Measurements from ENCODE around the gene MEIS2. TPM values are rescaled to one million over a fixed set of nuclear protein-coding genes. Genes with fewer than 3 reads are reported as not detected.

MEIS2 gene
- total and polyA plus RNA-seq, 2 of the 13 experiments (the other 11 are each of a cell fraction or from before 2014, with no cell fraction given), result 10.7 to 12.4 TPM

GRCh38 chr15:36904715-36905114 lies 195.6 kb downstream of the MEIS2 start:
- no peak overlapping the region for H3K27ac ChIP-seq (ENCODE audit: extremely low read length, insufficient read depth, low read length)
- no peaks in the 10 kb centered on the region for H3K9me3 ChIP-seq (ENCODE audit: low read length)
- FAIRE-seq (no peak), ATAC-seq (no peak), DNase-seq (ENCODE audit: low spot score) (no peak)
- no peak overlapping the region for H3K4me2 ChIP-seq (ENCODE audit: low read depth, low read length)
- peaks cover 25% of the 10 kb centered on the region for H3K4me1 ChIP-seq (ENCODE audit: insufficient read depth, low read length)
- no peak overlapping the region for H3K9ac ChIP-seq (ENCODE audit: insufficient read depth, low read depth, low read length)
- ChIA-PET CTCF (ENCODE audit: low intra/inter-chr PET ratio, low total read pairs) (no interaction called here), POLR2A (no interaction called here)
- in situ Hi-C loops (cut with HindIII; ENCODE audit: extremely low pct_ligation_motif_present, low pct_unique_long_range_greater_than_20kb), result no loop called here
- H2AFZ ChIP-seq (ENCODE audit: low read length), result no peak overlapping the region
- no peaks in the 10 kb centered on the region for H3K79me2 ChIP-seq (ENCODE audit: insufficient read depth, low read length)
- no peaks in the 10 kb centered on the region for H4K20me1 ChIP-seq (ENCODE audit: insufficient read depth, low read length)
- H3K36me3 ChIP-seq (replicated peaks in 1 of 2; ENCODE audit: control insufficient read depth in 1 of 2, insufficient read depth in 2 of 2, low read length in 2 of 2), result no peaks in the 10 kb centered on the region; a peak in 1 of 5 replicates
- WGBS (ENCODE audit: low lambda C conversion rate), result 83% methylated on average over 3 of the region's 3 CpGs
- TF ChIP-seq ZNF816 (CRISPR knock-in tag; IDR thresholded peaks at IDR 0.05; ENCODE audit: borderline replicate concordance) (no peak), MNT (IDR thresholded peaks at IDR 0.05) (no peak), NFKBIZ (CRISPR knock-in tag; IDR thresholded peaks at IDR 0.05) (no peak), SIX4 (CRISPR knock-in tag; IDR thresholded peaks at IDR 0.05) (no peak), ZNF75D (CRISPR knock-in tag; IDR thresholded peaks at IDR 0.05; ENCODE audit: borderline replicate concordance) (no peak)
- H3K4me3 ChIP-seq (replicated peaks in 1 of 3; ENCODE audit: insufficient read depth in 1 of 3, low read depth in 2 of 3, low read length in 3 of 3), result no peak overlapping the region
- no TSS peak for BruUV-seq (replicated peaks)
- H3K27me3 ChIP-seq (ENCODE audit: control insufficient read depth in 1 of 2, insufficient read depth in 2 of 2, low read length in 2 of 2), result no peaks in the 10 kb centered on the region
- intact Hi-C loops (cut with micrococcal nuclease; ENCODE audit: unreplicated experiment), result loop anchor here (10.0 kb wide), 1 partner anchor 120 kb away; no protein-coding TSS in a partner anchor

GRCh38 chr15:36903922-36904556 lies 196.3 kb downstream of the MEIS2 start:
- H3K79me2 ChIP-seq (ENCODE audit: insufficient read depth, low read length), result no peaks in the 10 kb centered on the region
- FAIRE-seq (no peak), ATAC-seq (no peak), DNase-seq (ENCODE audit: low spot score) (no peak)
- intact Hi-C loops (cut with micrococcal nuclease; ENCODE audit: unreplicated experiment) (loop anchor here (10.0 kb wide), 1 partner anchor 121 kb away; no protein-coding TSS in a partner anchor), in situ Hi-C loops (cut with HindIII; ENCODE audit: extremely low pct_ligation_motif_present, low pct_unique_long_range_greater_than_20kb) (no loop called here)
- no TSS peak for BruUV-seq (replicated peaks)
- no peak overlapping the region for H2AFZ ChIP-seq (ENCODE audit: low read length)
- peaks cover 22% of the 10 kb centered on the region for H3K4me1 ChIP-seq (ENCODE audit: insufficient read depth, low read length)
- no peaks in the 10 kb centered on the region for H4K20me1 ChIP-seq (ENCODE audit: insufficient read depth, low read length)
- H3K27ac ChIP-seq (ENCODE audit: extremely low read length, insufficient read depth, low read length), result no peak overlapping the region
- H3K9me3 ChIP-seq (ENCODE audit: low read length), result no peaks in the 10 kb centered on the region
- no peak overlapping the region for H3K9ac ChIP-seq (ENCODE audit: insufficient read depth, low read depth, low read length)
- 74% methylated on average over 5 of the region's 5 CpGs for WGBS (ENCODE audit: low lambda C conversion rate)
- H3K4me2 ChIP-seq (ENCODE audit: low read depth, low read length), result no peak overlapping the region
- CTCF ChIA-PET (ENCODE audit: low intra/inter-chr PET ratio, low total read pairs), result no interaction called here
- no peak overlapping the region for H3K4me3 ChIP-seq (replicated peaks in 1 of 3; ENCODE audit: insufficient read depth in 1 of 3, low read depth in 2 of 3, low read length in 3 of 3)
- no peaks in the 10 kb centered on the region; a peak in 1 of 5 replicates for H3K36me3 ChIP-seq (replicated peaks in 1 of 2; ENCODE audit: control insufficient read depth in 1 of 2, insufficient read depth in 2 of 2, low read length in 2 of 2)
- POLR2A ChIA-PET, result no interaction called here
- H3K27me3 ChIP-seq (ENCODE audit: control insufficient read depth in 1 of 2, insufficient read depth in 2 of 2, low read length in 2 of 2), result no peaks in the 10 kb centered on the region
- TF ChIP-seq AKNA (CRISPR knock-in tag; IDR thresholded peaks at IDR 0.05; ENCODE audit: borderline replicate concordance), result no peak
- no peak for TF ChIP-seq SRSF4 (IDR thresholded peaks at IDR 0.05; ENCODE audit: low read depth, low read length, poor library complexity, severe bottlenecking)
- no peak for TF ChIP-seq ZFP36 (IDR thresholded peaks at IDR 0.05; ENCODE audit: borderline replicate concordance, low read depth, low read length, partially characterized antibody)
- TF ChIP-seq ELF1 (CRISPR knock-in tag; IDR thresholded peaks at IDR 0.05), result no peak
- TF ChIP-seq ZNF543 (CRISPR knock-in tag; IDR thresholded peaks at IDR 0.05), result no peak

Measured in HepG2 (cell line).